VCaP (cell line): ENCODE data around the gene TMEM203.

ENCODE experiments used
- H3K27ac ChIP-seq: fragments of 450-650 bp; 2 replicates; pipeline ENCODE4 v1.5.1; 2017
- TF ChIP-seq, protein P1 (sequence below): fragments of 450-650 bp; conservative IDR thresholded peaks from 2 replicates; pipeline ENCODE4 v1.5.1; 2017; ENCODE audit warnings: mild to moderate bottlenecking, moderate library complexity

The TMEM203 gene

DNA sequence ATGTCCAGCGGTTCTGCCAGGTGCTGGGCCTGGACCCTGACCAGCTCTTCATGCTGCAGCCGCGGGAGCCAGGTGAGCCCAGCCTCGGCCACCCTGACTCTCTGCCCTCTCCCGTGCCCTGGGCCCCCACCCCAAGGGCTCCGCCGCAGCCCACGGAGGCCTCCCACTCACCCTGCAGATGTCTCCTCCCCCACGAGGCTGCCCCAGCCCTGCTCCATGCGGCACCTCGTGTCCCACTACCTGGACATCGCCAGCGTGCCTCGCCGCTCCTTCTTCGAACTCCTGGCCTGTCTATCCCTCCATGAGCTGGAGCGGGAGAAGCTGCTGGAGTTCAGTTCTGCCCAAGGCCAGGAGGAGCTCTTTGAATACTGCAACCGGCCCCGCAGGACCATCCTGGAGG, 9.2 kb upstream of the TMEM203 start:
- TF ChIP-seq, protein P1, sequence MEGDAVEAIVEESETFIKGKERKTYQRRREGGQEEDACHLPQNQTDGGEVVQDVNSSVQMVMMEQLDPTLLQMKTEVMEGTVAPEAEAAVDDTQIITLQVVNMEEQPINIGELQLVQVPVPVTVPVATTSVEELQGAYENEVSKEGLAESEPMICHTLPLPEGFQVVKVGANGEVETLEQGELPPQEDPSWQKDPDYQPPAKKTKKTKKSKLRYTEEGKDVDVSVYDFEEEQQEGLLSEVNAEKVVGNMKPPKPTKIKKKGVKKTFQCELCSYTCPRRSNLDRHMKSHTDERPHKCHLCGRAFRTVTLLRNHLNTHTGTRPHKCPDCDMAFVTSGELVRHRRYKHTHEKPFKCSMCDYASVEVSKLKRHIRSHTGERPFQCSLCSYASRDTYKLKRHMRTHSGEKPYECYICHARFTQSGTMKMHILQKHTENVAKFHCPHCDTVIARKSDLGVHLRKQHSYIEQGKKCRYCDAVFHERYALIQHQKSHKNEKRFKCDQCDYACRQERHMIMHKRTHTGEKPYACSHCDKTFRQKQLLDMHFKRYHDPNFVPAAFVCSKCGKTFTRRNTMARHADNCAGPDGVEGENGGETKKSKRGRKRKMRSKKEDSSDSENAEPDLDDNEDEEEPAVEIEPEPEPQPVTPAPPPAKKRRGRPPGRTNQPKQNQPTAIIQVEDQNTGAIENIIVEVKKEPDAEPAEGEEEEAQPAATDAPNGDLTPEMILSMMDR: no peak
- no peak overlapping the region for H3K27ac ChIP-seq

DNA sequence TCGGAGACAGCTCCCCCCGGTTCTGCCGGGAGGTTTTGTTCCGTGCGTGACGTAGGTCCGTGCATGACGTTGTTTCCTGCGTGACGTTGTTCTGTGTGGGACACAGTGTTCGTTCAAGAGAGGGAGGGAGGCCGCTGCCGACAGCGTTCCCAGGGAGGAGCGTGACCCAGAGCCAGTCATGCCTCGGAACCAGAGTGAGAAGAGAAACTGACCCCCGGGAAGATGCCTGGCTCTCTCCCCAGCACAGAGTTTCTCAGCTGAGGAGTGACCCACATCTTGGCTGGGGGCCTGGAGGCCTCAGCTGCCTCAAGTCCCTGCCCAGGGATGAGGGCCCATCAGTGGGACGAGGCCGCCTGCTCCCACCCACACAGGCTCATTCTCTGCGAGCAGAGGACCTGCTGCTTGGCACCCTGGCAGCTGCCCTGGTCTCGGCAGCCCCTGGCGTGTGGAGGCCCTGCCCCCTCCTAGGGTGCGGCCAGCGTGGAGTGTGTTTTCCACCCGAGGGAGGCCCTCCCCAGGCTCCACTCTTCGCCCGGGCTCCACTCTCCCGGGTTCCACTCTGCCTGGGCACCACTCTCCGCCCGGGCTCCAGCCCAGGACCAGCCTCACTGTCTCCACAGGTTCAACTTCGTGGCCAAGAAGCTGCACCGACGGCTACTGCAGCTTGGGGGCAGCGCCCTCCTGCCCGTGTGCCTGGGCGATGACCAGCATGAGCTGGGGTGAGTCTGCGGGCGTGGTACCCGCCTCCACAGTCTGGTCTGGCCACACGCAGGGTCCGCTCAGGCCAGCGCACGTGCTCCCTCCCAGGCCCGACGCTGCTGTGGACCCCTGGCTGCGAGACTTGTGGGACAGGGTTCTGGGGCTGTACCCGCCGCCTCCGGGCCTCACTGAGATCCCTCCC, 8.0 kb upstream of the TMEM203 start:
- TF ChIP-seq, protein P1: peak; percentile 30
- no peak overlapping the region for H3K27ac ChIP-seq

DNA sequence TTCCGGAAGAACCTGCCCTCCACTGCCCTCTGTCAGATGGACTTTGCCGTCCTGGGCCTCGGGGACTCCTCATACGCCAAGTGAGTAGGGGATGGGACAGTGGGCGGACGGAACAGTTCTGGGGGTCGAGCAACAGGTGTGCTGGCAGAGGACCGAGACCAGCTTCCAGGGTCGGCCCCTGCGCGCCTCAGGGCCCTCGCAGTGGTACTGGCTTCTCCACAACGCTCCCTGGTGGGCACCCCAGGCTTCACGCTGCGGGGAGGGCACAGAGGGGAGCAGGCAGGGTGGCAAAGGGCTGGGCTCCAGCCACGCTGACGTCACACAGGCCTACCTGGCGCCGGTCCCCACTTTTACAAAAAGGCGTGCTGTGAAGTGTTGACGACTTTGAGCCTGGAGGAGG, 7.1 kb upstream of the TMEM203 start:
- TF ChIP-seq, protein P1: no peak
- H3K27ac ChIP-seq: no peak overlapping the region

DNA sequence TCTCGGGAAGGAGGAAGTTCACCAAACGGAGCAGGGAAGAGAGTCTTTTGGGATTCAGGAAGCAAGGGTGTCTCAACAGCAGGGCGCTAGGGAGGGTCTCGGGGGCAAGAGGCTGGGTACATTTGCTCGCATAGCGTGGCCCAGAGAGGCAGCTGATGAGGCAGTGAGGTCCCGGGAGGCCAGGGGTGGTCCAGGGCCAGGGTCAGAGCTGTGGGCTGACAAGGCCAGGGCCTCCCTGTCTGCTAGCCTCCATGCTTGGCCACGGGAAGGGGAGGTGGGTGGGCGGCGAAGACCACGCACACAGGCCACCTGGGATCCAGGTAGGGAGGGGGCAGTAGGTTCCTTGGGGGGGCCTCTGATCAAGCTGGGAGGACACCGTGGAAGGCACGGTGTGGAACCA, 6.1 kb upstream of the TMEM203 start:
- TF ChIP-seq, protein P1: no peak
- H3K27ac ChIP-seq: no peak overlapping the region

DNA sequence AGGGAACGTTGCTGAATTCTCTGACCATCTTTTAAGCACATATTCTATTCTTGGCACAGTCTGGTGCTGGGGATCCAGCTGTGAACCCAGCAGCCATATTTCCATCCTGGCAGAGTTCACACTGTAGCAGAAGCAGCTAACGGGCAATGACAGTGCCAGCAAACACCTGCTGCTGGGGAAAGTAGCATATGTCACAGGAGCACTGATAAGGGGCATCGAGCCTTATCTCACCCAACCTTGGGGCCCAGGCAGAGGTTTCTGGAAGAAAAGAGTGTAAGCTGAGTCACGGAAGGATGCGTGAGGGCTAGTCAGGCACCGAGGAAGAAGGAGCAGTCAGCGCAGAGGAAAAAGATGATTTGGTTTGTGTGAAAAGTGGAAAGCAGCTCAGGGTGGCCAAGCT, 1.2 kb upstream of the TMEM203 start:
- TF ChIP-seq, protein P1: no peak
- H3K27ac ChIP-seq: peak overlapping the region; percentile 85; the same call in 1 of the 2 replicates

DNA sequence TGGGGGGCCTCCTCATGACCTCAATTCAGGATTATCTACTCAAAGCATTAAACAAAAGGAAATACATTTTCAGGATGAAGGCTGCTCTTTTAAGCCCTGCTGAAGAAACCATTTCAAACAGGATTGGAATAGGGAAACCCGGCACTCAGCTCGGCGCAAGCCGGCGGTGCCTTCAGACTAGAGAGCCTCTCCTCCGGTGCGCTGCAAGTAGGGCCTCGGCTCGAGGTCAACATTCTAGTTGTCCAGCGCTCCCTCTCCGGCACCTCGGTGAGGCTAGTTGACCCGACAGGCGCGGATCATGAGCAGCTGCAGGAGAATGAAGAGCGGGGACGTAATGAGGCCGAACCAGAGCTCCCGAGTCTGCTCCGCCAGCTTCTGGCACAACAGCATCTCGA, 720 bp downstream of the TMEM203 start:
- TF ChIP-seq, protein P1: no peak
- H3K27ac ChIP-seq: peak overlapping the region; percentile 85

DNA sequence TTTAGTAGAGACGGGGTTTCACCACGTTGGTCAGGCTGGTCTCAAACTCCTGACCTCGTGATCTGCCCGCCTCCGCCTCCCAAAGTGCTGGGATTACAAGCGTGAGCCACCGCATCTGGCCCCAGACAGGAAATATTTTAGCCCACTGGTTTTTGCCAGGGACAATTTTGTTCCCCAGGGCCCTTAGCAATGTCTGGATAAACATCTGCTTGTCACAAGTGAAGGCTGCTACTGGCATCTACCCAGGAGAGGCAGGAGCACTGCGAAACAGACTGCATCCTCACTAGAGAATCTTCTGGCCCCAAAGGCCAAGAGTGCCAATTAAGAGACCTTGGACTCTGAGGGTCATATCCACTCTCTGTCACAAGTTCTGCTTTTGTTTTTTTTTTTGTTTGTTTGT, 2.5 kb downstream of the TMEM203 start:
- TF ChIP-seq, protein P1: no peak
- no peak overlapping the region for H3K27ac ChIP-seq
